Activated CD4-positive, alpha-beta T cell treated with anti-CD3 and anti-CD28 coated beads, Interleukin-2, amount 10 ng/mL, durations not matched to agents 24 days and 14 days (primary cell): ENCODE data around the gene LYRM4. TPM values are rescaled to one million over a fixed set of nuclear protein-coding genes. Genes with fewer than 3 reads are reported as not detected.

Experiments
- DNase-seq: peaks from one replicate; pipeline ENCODE4 v3.0.0; 2022
- H3K27ac Mint-ChIP-seq: one replicate; pipeline ENCODE4 v1.8.0; 2022; ENCODE audit warnings: mild to moderate bottlenecking, mixed read lengths
- H3K27me3 Mint-ChIP-seq: one replicate; pipeline ENCODE4 v1.8.0; 2022; ENCODE audit warnings: mixed read lengths
- H3K36me3 Mint-ChIP-seq: one replicate; pipeline ENCODE4 v1.8.0; 2022; ENCODE audit warnings: low read depth, mild to moderate bottlenecking, mixed read lengths
- H3K4me1 Mint-ChIP-seq: one replicate; pipeline ENCODE4 v1.8.0; 2021; ENCODE audit warnings: mixed read lengths
- H3K4me3 Mint-ChIP-seq: one replicate; pipeline ENCODE4 v1.8.0; 2022; ENCODE audit warnings: mild to moderate bottlenecking, moderate library complexity, mixed read lengths
- H3K9me3 Mint-ChIP-seq: one replicate; pipeline ENCODE4 v1.8.0; 2021; ENCODE audit warnings: mixed read lengths
- intact Hi-C: fragments of 100-400 bp; cut with micrococcal nuclease; formaldehyde crosslinking; loops from one replicate; pipeline ENCODE4 v1.15.1; 2023
- total RNA-seq: library from RNA; stranded (reverse); gene quantifications from 2 replicates; pipeline ENCODE4 v1.2.3, GENCODE V29; 2022

The LYRM4 gene
- total RNA-seq, 1 donor from 2014 or later = 49.4 TPM

GRCh38 chr6:5290500-5290899, 29.8 kb upstream of the LYRM4 start:
- Mint-ChIP-seq H3K4me1 (peaks cover 24% of the 10 kb centered on the region), H3K27me3 (no peaks in the 10 kb centered on the region), H3K4me3 (no peak overlapping the region), H3K27ac (no peak overlapping the region), H3K36me3 (peaks cover 2% of the 10 kb centered on the region), H3K9me3 (no peaks in the 10 kb centered on the region)
- no peak for DNase-seq
- intact Hi-C loops = no loop called here

- H3K27me3 Mint-ChIP-seq = no peaks in the 10 kb centered on the region
- H3K9me3 Mint-ChIP-seq = no peaks in the 10 kb centered on the region
- no peak overlapping the region for H3K27ac Mint-ChIP-seq
- DNase-seq = no peak
- intact Hi-C loops = no loop called here
- no peak overlapping the region for H3K4me3 Mint-ChIP-seq
- H3K4me1 Mint-ChIP-seq = peaks cover 26% of the 10 kb centered on the region
- H3K36me3 Mint-ChIP-seq = peaks cover 2% of the 10 kb centered on the region
Measured at GRCh38 chr6:5290097-5290496, 29.3 kb upstream of the LYRM4 start.

- intact Hi-C loops = loop anchor here (10.0 kb wide), 1 partner anchor 697 kb away; no protein-coding TSS in a partner anchor
- H3K4me1 Mint-ChIP-seq = peaks cover 20% of the 10 kb centered on the region
- DNase-seq = no peak
- H3K36me3 Mint-ChIP-seq = peaks cover 2% of the 10 kb centered on the region
- no peak overlapping the region for H3K4me3 Mint-ChIP-seq
- no peak overlapping the region for H3K27ac Mint-ChIP-seq
- H3K27me3 Mint-ChIP-seq = no peaks in the 10 kb centered on the region
- H3K9me3 Mint-ChIP-seq = no peaks in the 10 kb centered on the region
Measured at GRCh38 chr6:5287966-5288297, 27.2 kb upstream of the LYRM4 start.

- H3K36me3 Mint-ChIP-seq = peaks cover 2% of the 10 kb centered on the region
- H3K27me3 Mint-ChIP-seq = no peaks in the 10 kb centered on the region
- no peak overlapping the region for H3K27ac Mint-ChIP-seq
- no peak overlapping the region for H3K4me3 Mint-ChIP-seq
- intact Hi-C loops = loop anchor here (10.0 kb wide), 1 partner anchor 697 kb away; no protein-coding TSS in a partner anchor
- H3K4me1 Mint-ChIP-seq = peaks cover 19% of the 10 kb centered on the region
- DNase-seq = no peak
- H3K9me3 Mint-ChIP-seq = no peaks in the 10 kb centered on the region
Measured at GRCh38 chr6:5287205-5287965, 26.6 kb upstream of the LYRM4 start.

GRCh38 chr6:5286780-5287179, 26.0 kb upstream of the LYRM4 start:
- H3K27me3 Mint-ChIP-seq = no peaks in the 10 kb centered on the region
- H3K4me1 Mint-ChIP-seq = peaks cover 24% of the 10 kb centered on the region
- intact Hi-C loops = loop anchor here (10.0 kb wide), 1 partner anchor 698 kb away; no protein-coding TSS in a partner anchor
- no peak overlapping the region for H3K27ac Mint-ChIP-seq
- no peaks in the 10 kb centered on the region for H3K36me3 Mint-ChIP-seq
- H3K4me3 Mint-ChIP-seq = no peak overlapping the region
- H3K9me3 Mint-ChIP-seq = no peaks in the 10 kb centered on the region
- DNase-seq = no peak

GRCh38 chr6:5285526-5285925, 24.8 kb upstream of the LYRM4 start:
- no peaks in the 10 kb centered on the region for H3K9me3 Mint-ChIP-seq
- no peaks in the 10 kb centered on the region for H3K27me3 Mint-ChIP-seq
- H3K4me1 Mint-ChIP-seq = peaks cover 25% of the 10 kb centered on the region
- DNase-seq = no peak
- H3K27ac Mint-ChIP-seq = no peak overlapping the region
- intact Hi-C loops = loop anchor here (10.0 kb wide), 1 partner anchor 699 kb away; no protein-coding TSS in a partner anchor
- no peaks in the 10 kb centered on the region for H3K36me3 Mint-ChIP-seq
- H3K4me3 Mint-ChIP-seq = no peak overlapping the region

- peaks cover 29% of the 10 kb centered on the region for H3K4me1 Mint-ChIP-seq
- H3K27me3 Mint-ChIP-seq = no peaks in the 10 kb centered on the region
- no peak for DNase-seq
- H3K27ac Mint-ChIP-seq = no peak overlapping the region
- intact Hi-C loops = loop anchor here (10.0 kb wide), 1 partner anchor 700 kb away; no protein-coding TSS in a partner anchor
- no peak overlapping the region for H3K4me3 Mint-ChIP-seq
- no peaks in the 10 kb centered on the region for H3K9me3 Mint-ChIP-seq
- H3K36me3 Mint-ChIP-seq = no peaks in the 10 kb centered on the region
Measured at GRCh38 chr6:5285081-5285480, 24.3 kb upstream of the LYRM4 start.

GRCh38 chr6:5282191-5282623, 21.5 kb upstream of the LYRM4 start:
- intact Hi-C loops = loop anchor here (10.0 kb wide), 1 partner anchor 703 kb away; no protein-coding TSS in a partner anchor
- H3K27me3 Mint-ChIP-seq = no peaks in the 10 kb centered on the region
- DNase-seq = no peak
- no peak overlapping the region for H3K4me3 Mint-ChIP-seq
- peaks cover 37% of the 10 kb centered on the region for H3K4me1 Mint-ChIP-seq
- H3K36me3 Mint-ChIP-seq = peaks cover 5% of the 10 kb centered on the region
- peak overlapping the region; percentile 47 for H3K27ac Mint-ChIP-seq
- H3K9me3 Mint-ChIP-seq = no peaks in the 10 kb centered on the region

- Mint-ChIP-seq H3K4me3 (no peak overlapping the region), H3K27me3 (no peaks in the 10 kb centered on the region), H3K9me3 (no peaks in the 10 kb centered on the region), H3K27ac (peak overlapping the region; percentile 38), H3K36me3 (peaks cover 5% of the 10 kb centered on the region), H3K4me1 (peaks cover 36% of the 10 kb centered on the region)
- DNase-seq = no peak
- intact Hi-C loops = loop anchor here (1.0 to 10.0 kb wide), 3 partner anchors 21 to 704 kb away; partner anchors contain the start of gene LYRM4
Measured at GRCh38 chr6:5280920-5281319, 20.2 kb upstream of the LYRM4 start.

- peak; percentile 74 for DNase-seq
- intact Hi-C loops = loop anchor here (1.0 to 10.0 kb wide), 3 partner anchors 20 to 705 kb away; partner anchors contain the start of gene LYRM4
- Mint-ChIP-seq H3K4me1 (peaks cover 38% of the 10 kb centered on the region), H3K4me3 (peak overlapping the region; percentile 31), H3K27me3 (no peaks in the 10 kb centered on the region), H3K9me3 (no peaks in the 10 kb centered on the region), H3K36me3 (peaks cover 5% of the 10 kb centered on the region), H3K27ac (peak overlapping the region; percentile 88)
Measured at GRCh38 chr6:5279891-5280338, 19.2 kb upstream of the LYRM4 start.

GRCh38 chr6:5278565-5279120, 17.9 kb upstream of the LYRM4 start:
- Mint-ChIP-seq H3K4me3 (peak overlapping the region; percentile 55), H3K27me3 (no peaks in the 10 kb centered on the region), H3K4me1 (peaks cover 42% of the 10 kb centered on the region), H3K9me3 (no peaks in the 10 kb centered on the region), H3K36me3 (peaks cover 5% of the 10 kb centered on the region), H3K27ac (peak overlapping the region; percentile 90)
- intact Hi-C loops = no loop called here
- DNase-seq = no peak

GRCh38 chr6:5278047-5278446, 17.3 kb upstream of the LYRM4 start:
- no peak for DNase-seq
- Mint-ChIP-seq H3K27me3 (no peaks in the 10 kb centered on the region), H3K9me3 (no peaks in the 10 kb centered on the region), H3K4me3 (no peak overlapping the region), H3K4me1 (peaks cover 48% of the 10 kb centered on the region), H3K27ac (peak overlapping the region; percentile 32), H3K36me3 (peaks cover 10% of the 10 kb centered on the region)
- intact Hi-C loops = no loop called here

GRCh38 chr6:5277589-5277988, 16.8 kb upstream of the LYRM4 start:
- Mint-ChIP-seq H3K36me3 (peaks cover 13% of the 10 kb centered on the region), H3K9me3 (no peaks in the 10 kb centered on the region), H3K4me3 (no peak overlapping the region), H3K27me3 (no peaks in the 10 kb centered on the region), H3K4me1 (peaks cover 49% of the 10 kb centered on the region), H3K27ac (no peak overlapping the region)
- intact Hi-C loops = no loop called here
- no peak for DNase-seq

- intact Hi-C loops = no loop called here
- peaks cover 14% of the 10 kb centered on the region for H3K36me3 Mint-ChIP-seq
- DNase-seq = no peak
- H3K4me3 Mint-ChIP-seq = no peak overlapping the region
- H3K9me3 Mint-ChIP-seq = no peaks in the 10 kb centered on the region
- no peaks in the 10 kb centered on the region for H3K27me3 Mint-ChIP-seq
- H3K27ac Mint-ChIP-seq = no peak overlapping the region
- peaks cover 45% of the 10 kb centered on the region for H3K4me1 Mint-ChIP-seq
Measured at GRCh38 chr6:5276581-5276980, 15.8 kb upstream of the LYRM4 start.
